ENCODE measurements around the gene EXOC3L4.
"Not testable (repeated sequence)": the region's sequence is repeated elsewhere in the genome, so short reads cannot be mapped to it uniquely, and the experiment has no call there.

EXOC3L4 gene

DNA sequence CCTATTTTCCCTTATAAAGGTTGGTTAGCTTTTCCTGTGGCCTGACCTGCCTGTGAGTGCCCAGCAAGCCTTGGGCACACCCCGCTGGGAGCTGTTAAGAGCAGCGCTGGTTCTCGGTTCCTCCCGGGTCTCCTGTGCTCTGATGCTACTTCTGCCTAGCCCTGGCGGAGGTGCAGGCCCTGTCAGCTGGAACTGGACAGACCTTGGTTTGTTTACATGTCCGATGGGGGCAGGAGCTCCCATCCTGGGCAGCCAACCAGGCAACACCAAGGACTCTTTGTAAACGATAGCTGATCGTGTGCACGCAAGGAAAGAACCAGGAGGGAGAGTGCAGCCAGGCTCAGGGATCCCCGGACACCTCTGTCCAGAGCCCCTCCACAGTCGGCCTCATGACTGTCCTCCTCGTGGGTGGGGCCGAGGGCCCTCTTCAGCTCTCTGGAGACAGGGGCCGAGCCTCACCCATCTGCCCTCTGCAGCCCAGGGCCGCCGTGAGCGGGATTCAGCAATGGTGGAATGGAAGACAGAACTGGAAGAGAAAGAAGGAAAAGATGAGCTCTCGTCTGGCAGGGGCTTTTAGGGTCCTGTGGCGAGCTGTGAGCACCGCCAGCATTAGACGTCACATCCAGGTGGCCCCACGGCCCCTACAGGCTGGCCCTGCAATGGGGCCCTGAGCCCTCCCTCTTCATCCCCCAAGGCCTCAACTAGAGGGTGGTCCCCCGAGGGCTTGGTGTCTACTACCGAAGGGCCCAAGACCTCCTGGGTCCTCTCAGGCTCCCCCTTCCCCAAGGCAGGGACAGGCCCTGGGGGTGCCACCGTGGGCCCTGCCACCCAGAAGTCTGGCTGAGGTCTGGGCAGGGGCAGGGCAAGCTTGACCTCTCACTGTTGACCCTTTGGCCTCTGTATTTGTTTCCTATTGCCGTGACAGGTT is 41.1 kb downstream of the EXOC3L4 start:
- DNase-seq = no peak

DNA sequence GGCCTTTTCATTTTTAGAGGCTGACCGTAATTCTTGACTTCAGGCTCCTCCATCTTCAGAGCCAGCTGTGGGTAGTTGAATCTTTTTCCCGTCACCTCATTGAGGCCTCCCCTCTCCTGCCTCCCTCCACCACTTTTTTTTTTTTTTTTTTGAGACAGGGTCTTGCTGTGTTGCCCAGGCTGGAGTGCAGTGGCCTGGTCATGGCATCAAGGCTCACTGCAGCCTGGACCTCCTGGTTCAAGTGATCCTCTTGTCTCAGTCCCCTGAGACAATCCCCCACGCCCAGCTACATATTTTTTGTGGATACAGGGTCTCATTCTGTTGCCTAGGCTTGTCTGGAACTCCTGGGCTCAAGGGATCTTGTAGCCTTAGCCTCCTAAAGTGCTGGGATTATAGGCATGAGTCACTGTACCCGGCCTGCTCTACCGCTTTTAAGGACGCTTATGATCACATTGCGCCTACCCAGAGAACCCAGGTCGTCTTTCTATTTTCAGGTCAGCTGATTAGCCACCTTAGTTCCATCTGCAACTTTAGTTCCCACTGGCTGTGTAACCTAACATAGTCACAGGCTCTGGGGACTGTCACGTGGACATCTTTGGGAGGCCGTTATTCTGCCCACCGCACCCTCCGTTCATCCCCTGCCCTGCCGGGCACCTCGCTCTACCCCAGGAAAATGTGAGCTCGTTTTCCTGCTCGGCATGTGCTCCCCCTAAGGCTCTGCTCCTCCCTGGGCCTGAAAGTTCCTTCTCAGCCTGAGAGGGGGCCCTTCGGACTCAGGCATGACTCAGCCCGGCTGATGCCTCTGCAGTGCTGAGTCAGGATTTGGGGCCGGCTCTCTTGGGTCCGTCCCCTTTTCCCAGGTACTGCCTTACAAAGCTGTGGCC is 42.1 kb downstream of the EXOC3L4 start:
- no peak for DNase-seq

- DNase-seq = no peak
Measured at GRCh38 chr14:103137689-103138300, 43.3 kb downstream of the EXOC3L4 start.

- DNase-seq = no peak
Measured at GRCh38 chr14:103138301-103139131, 44.0 kb downstream of the EXOC3L4 start.

DNA sequence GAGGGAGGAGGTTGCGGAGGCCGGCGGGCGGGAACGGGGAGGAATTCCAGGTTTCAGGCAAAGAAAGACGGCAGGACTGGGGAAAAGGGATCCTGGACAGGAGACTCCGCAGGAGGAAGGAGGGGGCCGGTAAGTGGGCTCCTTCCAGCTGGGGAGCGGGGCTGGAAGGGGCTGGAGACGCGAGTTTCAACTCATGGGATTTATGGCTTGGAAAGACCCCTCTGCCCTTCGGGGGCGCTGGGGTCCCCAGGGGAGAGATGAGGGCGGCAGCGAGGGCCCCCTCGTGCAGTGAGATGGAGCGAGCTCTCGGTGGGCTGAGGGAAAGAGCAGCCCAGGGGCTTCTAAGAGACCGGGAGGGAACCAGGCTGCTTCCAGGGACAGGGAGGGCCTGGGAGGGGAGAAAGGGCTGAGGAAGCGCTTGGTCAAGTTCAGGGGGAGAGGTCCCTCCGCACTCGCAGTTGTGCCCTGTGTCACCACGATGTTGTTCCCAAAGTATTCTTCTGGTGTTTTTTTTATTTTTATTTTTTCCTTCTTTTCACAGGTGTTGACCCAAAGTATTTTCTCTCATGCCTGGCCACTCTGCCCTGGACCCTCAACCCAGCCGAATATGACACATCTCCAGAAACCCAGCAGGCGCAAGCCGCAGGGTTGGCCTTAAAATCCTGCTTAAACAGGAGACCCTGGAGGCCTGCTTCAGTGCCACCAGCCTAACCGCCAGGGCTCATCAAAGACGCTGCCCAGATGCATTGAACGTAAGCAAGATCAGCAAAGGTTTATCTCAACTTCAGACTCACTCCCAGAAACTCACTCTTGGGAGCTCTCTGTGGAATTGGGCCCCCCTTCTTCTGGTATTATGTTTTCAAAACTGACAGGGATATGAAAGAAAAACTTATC is 44.9 kb downstream of the EXOC3L4 start:
- DNase-seq = no peak

- DNase-seq = no peak
Measured at GRCh38 chr14:103140316-103141109, 46.0 kb downstream of the EXOC3L4 start.

GRCh38 chr14:103141117-103141796 is 46.7 kb downstream of the EXOC3L4 start:
- DNase-seq = no peak

- no peak for DNase-seq
Measured at GRCh38 chr14:103142026-103142425, 47.5 kb downstream of the EXOC3L4 start.

- DNase-seq = no peak
Measured at GRCh38 chr14:103142721-103143302, 48.3 kb downstream of the EXOC3L4 start.

- DNase-seq = no peak
Measured at GRCh38 chr14:103143506-103143905, 49.0 kb downstream of the EXOC3L4 start.

- DNase-seq = no peak
Measured at GRCh38 chr14:103144085-103144484, 49.6 kb downstream of the EXOC3L4 start.

- DNase-seq = no peak
Measured at GRCh38 chr14:103146141-103146709, 51.7 kb downstream of the EXOC3L4 start.

- DNase-seq = no peak
Measured at GRCh38 chr14:103149351-103150237, 55.1 kb downstream of the EXOC3L4 start.

GRCh38 chr14:103151270-103151945 is 56.9 kb downstream of the EXOC3L4 start:
- no peak for DNase-seq

DNA sequence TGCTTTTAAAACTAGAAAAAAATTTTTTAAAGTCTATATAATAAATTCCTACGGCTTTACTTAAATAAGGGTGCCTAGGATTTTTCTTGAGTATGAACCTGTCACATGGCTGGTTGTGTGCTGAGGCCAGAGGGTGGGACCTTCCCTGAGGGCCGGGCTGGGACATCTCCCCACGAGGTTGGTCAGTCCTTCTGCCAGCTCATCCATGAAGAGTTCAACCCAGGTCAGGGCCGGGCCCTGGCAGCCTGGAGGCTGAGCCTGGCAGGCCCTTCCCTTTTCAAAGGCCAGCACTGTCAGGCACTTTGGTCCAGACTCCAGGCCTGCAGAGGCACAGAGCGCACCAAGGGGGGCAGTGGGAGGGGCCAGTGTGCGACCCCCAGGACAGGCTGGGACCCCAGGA is 60.5 kb downstream of the EXOC3L4 start:
- no peak for DNase-seq

DNA sequence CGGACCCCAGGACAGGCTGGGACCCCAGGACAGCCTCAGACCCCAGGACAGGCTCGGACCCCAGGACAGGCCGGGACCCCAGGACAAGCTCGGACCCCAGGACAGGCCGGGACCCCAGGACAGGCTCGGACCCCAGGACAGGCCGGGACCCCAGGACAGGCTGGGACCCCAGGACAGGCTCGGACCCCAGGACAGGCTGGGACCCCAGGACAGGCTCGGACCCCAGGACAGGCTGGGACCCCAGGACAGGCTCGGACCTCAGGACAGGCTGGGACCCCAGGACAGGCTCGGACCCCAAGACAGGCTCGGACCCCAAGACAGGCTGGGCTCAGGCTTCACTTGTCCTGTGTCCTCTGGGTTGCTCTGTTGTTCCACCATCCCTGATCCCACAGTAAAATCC is 60.9 kb downstream of the EXOC3L4 start:
- DNase-seq = not testable (repeated sequence)

GRCh38 chr14:103155826-103156394 is 61.4 kb downstream of the EXOC3L4 start:
- no peak for DNase-seq
